Astrocyte (in vitro differentiated cells and primary cell): Measurements from ENCODE around the gene S100B. TPM values are rescaled to one million over a fixed set of nuclear protein-coding genes. Genes with fewer than 3 reads are reported as not detected.

Experiments
- DNase-seq: peaks from one replicate; pipeline ENCODE4 v3.0.0-alpha.2; 2010; ENCODE audit warnings: low read depth
- FAIRE-seq: peaks from 2 replicates; lab custom pipeline; 2011; peaks lifted over from hg19 to GRCh38; lab: Jason Lieb, UNC
- H2AFZ ChIP-seq: 2 replicates; pipeline ENCODE4 v1.6.0; 2012; ENCODE audit warnings: low read depth, low read length, inconsistent platforms
- H3K27ac ChIP-seq: 2 replicates; pipeline ENCODE4 v1.5.1; 2011; ENCODE audit warnings: low read depth, low read length, inconsistent platforms
- H3K27me3 ChIP-seq: 2 replicates; pipeline ENCODE4 v1.6.0; 2011; ENCODE audit warnings: low read length, inconsistent platforms; ENCODE audit not compliant: insufficient read depth
- H3K36me3 ChIP-seq: 2 replicates; pipeline ENCODE4 v1.5.1; 2011; ENCODE audit warnings: low read length, inconsistent platforms; ENCODE audit not compliant: insufficient read depth
- H3K4me1 ChIP-seq: 2 replicates; pipeline ENCODE4 v1.5.1; 2011; ENCODE audit warnings: low read length, inconsistent platforms; ENCODE audit not compliant: insufficient read depth
- H3K4me2 ChIP-seq: 2 replicates; pipeline ENCODE4 v1.6.0; 2012; ENCODE audit warnings: low read length, inconsistent platforms
- H3K4me3 ChIP-seq: 2 replicates; pipeline ENCODE4 v1.5.1; 2011; ENCODE audit warnings: low read depth, mild to moderate bottlenecking, low read length, inconsistent platforms; ENCODE audit not compliant: insufficient read depth
- H3K79me2 ChIP-seq: 2 replicates; pipeline ENCODE4 v1.6.0; 2012; ENCODE audit warnings: mild to moderate bottlenecking, low read length, inconsistent platforms; ENCODE audit not compliant: insufficient read depth
- H3K9ac ChIP-seq: 2 replicates; pipeline ENCODE4 v1.6.0; 2012; ENCODE audit warnings: mild to moderate bottlenecking, low read length, inconsistent platforms
- H3K9me3 ChIP-seq: 2 replicates; pipeline ENCODE4 v1.5.1; 2012; ENCODE audit warnings: low read depth, mild to moderate bottlenecking, low read length, inconsistent platforms; ENCODE audit not compliant: insufficient read depth
- H4K20me1 ChIP-seq: 2 replicates; pipeline ENCODE4 v1.6.0; 2012; ENCODE audit warnings: low read length, inconsistent platforms; ENCODE audit not compliant: insufficient read depth
- H3K27ac Mint-ChIP-seq: one replicate; pipeline ENCODE4 v1.8.0; 2021; ENCODE audit warnings: mild to moderate bottlenecking, mixed read lengths; ENCODE audit not compliant: unreplicated experiment
- H3K27me3 Mint-ChIP-seq: one replicate; pipeline ENCODE4 v1.8.0; 2021; ENCODE audit warnings: low read depth, mixed read lengths; ENCODE audit not compliant: unreplicated experiment
- H3K36me3 Mint-ChIP-seq: one replicate; pipeline ENCODE4 v1.8.0; 2021; ENCODE audit warnings: low read depth, mixed read lengths; ENCODE audit not compliant: unreplicated experiment
- H3K4me1 Mint-ChIP-seq: one replicate; pipeline ENCODE4 v1.8.0; 2021; ENCODE audit warnings: low read depth, mixed read lengths; ENCODE audit not compliant: unreplicated experiment
- H3K4me3 Mint-ChIP-seq: one replicate; pipeline ENCODE4 v1.8.0; 2021; ENCODE audit warnings: mild to moderate bottlenecking, moderate library complexity, mixed read lengths; ENCODE audit not compliant: unreplicated experiment
- H3K9me3 Mint-ChIP-seq: one replicate; pipeline ENCODE4 v1.8.0; 2021; ENCODE audit warnings: mild to moderate bottlenecking, mixed read lengths; ENCODE audit not compliant: unreplicated experiment
- CTCF ChIP-seq: IDR thresholded peaks from 2 replicates; pipeline ENCODE4 v1.5.1; 2011; ENCODE audit warnings: low read depth, mild to moderate bottlenecking, inconsistent platforms, low read length, moderate library complexity; ENCODE audit not compliant: insufficient read depth
- EZH2 ChIP-seq: IDR thresholded peaks from 2 replicates; pipeline ENCODE4 v1.6.1; 2012; ENCODE audit warnings: mild to moderate bottlenecking, low read length, inconsistent platforms; ENCODE audit not compliant: insufficient read depth
- total RNA-seq: library from RNA; stranded (reverse); gene quantifications from 2 replicates; pipeline ENCODE4 v1.2.1, GENCODE V29; 2021

S100B gene
- total RNA-seq, 1 donor from 2014 or later: 2.0 TPM

DNA sequence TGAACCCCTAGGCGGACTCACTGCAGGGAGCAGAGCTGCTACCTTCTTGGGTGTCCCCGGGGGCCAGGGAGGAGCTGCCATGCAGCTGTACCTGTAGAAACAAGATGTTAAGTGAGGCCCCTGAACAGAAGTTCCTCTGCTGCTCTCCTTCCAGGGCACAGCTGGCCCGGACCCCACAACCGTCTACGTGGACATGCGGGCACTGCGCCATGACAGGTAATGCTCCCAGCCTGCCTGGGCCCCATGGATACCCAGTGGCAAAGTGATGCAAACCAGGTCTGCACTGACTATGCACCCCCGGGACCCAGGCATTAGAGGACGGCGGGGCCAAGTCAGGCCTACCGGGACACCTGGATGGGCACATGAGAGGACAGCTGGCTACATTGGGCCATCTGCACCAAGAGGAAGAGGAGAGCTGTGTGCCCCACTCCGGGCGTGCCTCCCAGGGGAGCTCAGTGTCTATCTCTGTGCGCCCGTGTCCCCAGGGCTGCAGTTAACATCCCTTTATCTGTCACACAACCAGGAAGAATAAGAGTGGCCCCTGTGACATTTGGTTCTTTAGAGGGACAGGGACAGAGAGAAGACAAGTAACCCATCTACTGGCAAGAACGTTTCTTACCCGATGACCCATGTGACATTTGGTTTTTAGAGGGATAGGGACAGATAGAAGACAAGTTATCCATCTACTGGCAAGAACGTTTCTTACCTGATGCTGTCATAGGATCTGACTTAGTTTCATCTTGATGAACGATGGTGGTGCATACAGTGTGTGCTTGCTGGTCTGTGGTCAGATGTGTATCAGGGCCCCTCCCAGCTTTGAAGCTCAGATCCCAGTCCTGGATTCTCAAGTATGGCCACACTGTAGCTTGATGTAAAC lies 44.1 kb downstream of the S100B start:
- H3K9me3 Mint-ChIP-seq: no peaks in the 10 kb centered on the region
- no peak overlapping the region for H3K27ac ChIP-seq
- no peaks in the 10 kb centered on the region for H3K27me3 Mint-ChIP-seq
- H3K36me3 ChIP-seq: peaks cover 22% of the 10 kb centered on the region
- no peaks in the 10 kb centered on the region for H3K27me3 ChIP-seq
- H3K4me1 Mint-ChIP-seq: no peaks in the 10 kb centered on the region
- no peaks in the 10 kb centered on the region for H3K9me3 ChIP-seq
- no peak for DNase-seq
- TF ChIP-seq EZH2: no peak
- no peak for TF ChIP-seq CTCF
- no peaks in the 10 kb centered on the region for H3K4me1 ChIP-seq
- no peak overlapping the region for H3K9ac ChIP-seq
- no peaks in the 10 kb centered on the region for H3K79me2 ChIP-seq
- no peak overlapping the region for H2AFZ ChIP-seq
- H3K4me3 ChIP-seq: no peak overlapping the region
- peaks cover 31% of the 10 kb centered on the region for H3K36me3 Mint-ChIP-seq
- no peak overlapping the region for H3K4me3 Mint-ChIP-seq
- no peak for FAIRE-seq
- no peak overlapping the region for H3K27ac Mint-ChIP-seq
- H4K20me1 ChIP-seq: peaks cover 5% of the 10 kb centered on the region
- no peak overlapping the region for H3K4me2 ChIP-seq

- H3K27me3 ChIP-seq: no peaks in the 10 kb centered on the region
- Mint-ChIP-seq H3K36me3 (peaks cover 30% of the 10 kb centered on the region), H3K9me3 (no peaks in the 10 kb centered on the region), H3K27ac (no peak overlapping the region), H3K4me3 (no peak overlapping the region), H3K4me1 (no peaks in the 10 kb centered on the region), H3K27me3 (no peaks in the 10 kb centered on the region)
- no peak overlapping the region for H3K4me3 ChIP-seq
- FAIRE-seq (no peak), DNase-seq (no peak)
- no peak overlapping the region for H3K4me2 ChIP-seq
- peaks cover 5% of the 10 kb centered on the region for H4K20me1 ChIP-seq
- no peak overlapping the region for H3K9ac ChIP-seq
- H3K36me3 ChIP-seq: peaks cover 22% of the 10 kb centered on the region
- no peaks in the 10 kb centered on the region for H3K79me2 ChIP-seq
- no peak overlapping the region for H3K27ac ChIP-seq
- TF ChIP-seq EZH2 (no peak), CTCF (no peak)
- H3K4me1 ChIP-seq: no peaks in the 10 kb centered on the region
- no peak overlapping the region for H2AFZ ChIP-seq
- H3K9me3 ChIP-seq: no peaks in the 10 kb centered on the region
Observed at GRCh38 chr21:46559291-46559983, 45.4 kb downstream of the S100B start.

- no peak overlapping the region for H2AFZ ChIP-seq
- no peaks in the 10 kb centered on the region for H3K4me1 ChIP-seq
- no peak for FAIRE-seq
- no peak overlapping the region for H3K4me3 Mint-ChIP-seq
- H3K4me3 ChIP-seq: no peak overlapping the region
- H3K36me3 ChIP-seq: peaks cover 22% of the 10 kb centered on the region
- H3K27me3 ChIP-seq: no peaks in the 10 kb centered on the region
- no peak overlapping the region for H3K4me2 ChIP-seq
- no peaks in the 10 kb centered on the region for H3K27me3 Mint-ChIP-seq
- DNase-seq: no peak
- H4K20me1 ChIP-seq: peaks cover 5% of the 10 kb centered on the region
- no peak overlapping the region for H3K27ac ChIP-seq
- no peaks in the 10 kb centered on the region for H3K4me1 Mint-ChIP-seq
- peaks cover 26% of the 10 kb centered on the region for H3K36me3 Mint-ChIP-seq
- no peaks in the 10 kb centered on the region for H3K79me2 ChIP-seq
- TF ChIP-seq EZH2 (no peak), CTCF (no peak)
- H3K9me3 ChIP-seq: no peaks in the 10 kb centered on the region
- H3K27ac Mint-ChIP-seq: no peak overlapping the region
- no peaks in the 10 kb centered on the region for H3K9me3 Mint-ChIP-seq
- no peak overlapping the region for H3K9ac ChIP-seq
Observed at GRCh38 chr21:46557919-46558392, 46.9 kb downstream of the S100B start.
